Prostate gland (tissue), 2 donors: ENCODE measurements around the gene POLH.

Experiments used
- CTCF ChIP-seq, 4 experiments: fragments of 200-600 bp in 2 of 4; fragments of 450-650 bp in 2 of 4; sonication (generic) in 2 of 4; IDR thresholded peaks; 1 replicate in 3 of 4; 2 replicates in 1 of 4; pipeline ENCODE4 v1.5.1; 2016 to 2019; ENCODE audit warnings: antibody characterized with exemption in 4 of 4, mild to moderate bottlenecking in 2 of 4, moderate library complexity in 2 of 4
- POLR2A ChIP-seq: fragments of 450-650 bp; IDR thresholded peaks from one replicate; pipeline ENCODE4 v1.6.1; 2016; ENCODE audit warnings: antibody characterized with exemption, mild to moderate bottlenecking

DNA sequence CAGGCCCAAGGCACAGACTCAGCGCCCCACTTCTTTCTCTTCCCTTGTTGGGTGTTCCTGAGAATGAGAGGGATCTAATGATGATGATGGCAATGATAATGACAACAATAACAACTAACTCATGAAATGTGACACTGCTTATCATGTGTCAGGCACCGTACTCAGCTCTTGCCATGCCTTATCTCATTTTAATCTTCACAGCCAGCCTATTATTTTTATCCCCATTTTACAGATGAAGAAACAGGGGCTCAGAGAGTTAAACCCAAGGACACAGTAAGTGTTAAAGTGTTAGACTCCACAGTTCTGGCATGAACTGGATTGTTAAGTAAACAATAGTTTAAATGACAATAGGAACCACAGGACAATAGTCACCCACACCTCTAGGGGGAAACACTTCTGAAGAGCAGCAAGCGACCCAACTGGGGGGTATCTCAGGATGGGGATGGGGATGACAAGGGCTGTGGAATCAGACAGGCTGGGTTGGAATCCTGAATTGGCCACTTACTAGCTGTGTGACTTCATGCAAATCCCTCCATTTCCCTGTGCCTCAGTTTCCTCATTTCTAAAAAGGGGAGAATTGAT, 81.3 kb downstream of the POLH start:
- TF ChIP-seq CTCF (IDR thresholded peaks at IDR 0.05) (no peak), POLR2A (no peak)
